ENCODE results near the gene CES2. TPM values are rescaled to one million over a fixed set of nuclear protein-coding genes. Genes with fewer than 3 reads are reported as not detected.

The CES2 gene
- total and polyA plus RNA-seq, 2 donors (not counting 1 experiment from before 2014, with no cell fraction given) = 23.5 to 47.8 TPM

DNA sequence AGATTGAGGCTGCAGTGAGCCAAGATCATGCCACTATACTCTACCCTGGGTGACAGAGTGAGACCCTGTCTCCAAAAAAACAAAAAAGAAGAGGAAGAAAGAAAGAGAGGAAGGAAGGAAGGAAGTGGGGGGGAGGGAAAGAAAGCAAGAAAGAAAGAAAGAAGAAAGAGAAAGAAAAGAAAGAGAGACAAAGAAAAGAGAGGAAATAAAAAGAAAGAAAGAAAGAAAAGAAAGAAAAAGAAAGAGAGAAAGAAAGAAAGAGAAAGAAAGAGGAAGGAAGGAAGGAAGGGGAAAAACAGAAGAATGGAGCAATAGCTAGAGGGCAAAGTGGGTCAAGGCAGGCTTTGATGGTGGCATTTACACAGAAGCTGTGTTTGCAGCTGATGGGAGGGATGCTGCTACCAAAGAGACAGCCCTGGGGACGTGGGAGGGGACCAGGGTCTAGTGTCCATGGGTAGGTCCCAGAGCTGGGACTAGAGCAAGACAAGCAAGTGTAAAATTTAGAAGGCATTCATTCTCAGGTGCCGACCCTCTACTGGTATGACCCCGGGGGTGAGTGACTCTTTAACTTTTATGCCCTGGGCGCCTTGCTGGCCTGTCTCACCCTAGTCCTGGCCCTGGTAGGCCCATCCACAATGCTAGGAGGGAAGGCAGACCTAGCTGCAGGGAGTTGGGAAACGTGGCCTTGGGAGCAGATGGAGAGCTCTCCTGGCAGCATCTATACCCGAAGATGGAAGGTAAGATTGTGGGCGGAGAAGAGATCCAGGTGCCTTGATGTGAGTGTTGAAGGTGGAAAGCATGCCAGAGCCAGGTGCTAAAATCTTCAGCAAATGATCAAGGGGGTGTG is 23.8 kb downstream of the CES2 start:
- no peak overlapping the region for H3K4me3 ChIP-seq (ENCODE audit: control extremely low read depth in 1 of 5, extremely low read depth in 1 of 5, insufficient read depth in 1 of 5, low read depth in 2 of 5, low read length in 4 of 5)
- H3K36me3 ChIP-seq (replicated peaks in 1 of 2; ENCODE audit: control extremely low read depth in 1 of 2, control insufficient read depth in 1 of 2, extremely low read depth in 1 of 2, insufficient read depth in 2 of 2, low read length in 1 of 2) = no peaks in the 10 kb centered on the region
- no peak overlapping the region for H3K9ac ChIP-seq (ENCODE audit: low read length)
- ATAC-seq (ENCODE audit: low read depth) (no peak), DNase-seq (no peak)
- WGBS (ENCODE audit: insufficient coverage) = 80% methylated on average over 6 of the region's 7 CpGs
- intact Hi-C loops (cut with micrococcal nuclease) = no loop called here
- no peak overlapping the region for H2AFZ ChIP-seq (ENCODE audit: insufficient read depth, low read depth, low read length, poor library complexity, severe bottlenecking)
- peaks cover 7 to 14% of the 10 kb centered on the region in 2 donors for H3K4me1 ChIP-seq (ENCODE audit: control insufficient read depth in 2 of 2, insufficient read depth in 2 of 2, low read length in 2 of 2)
- no peak overlapping the region for H3K4me3 Mint-ChIP-seq
- ChIA-PET POLR2A (no interaction called here), CTCF (interaction anchor here (0.6 to 1.7 kb wide), 7 partner anchors 12 to 226 kb away, joined by 3 to 7 read pairs (median 3); partner anchors contain the start of gene B3GNT9)
- no peak overlapping the region for H3K27ac Mint-ChIP-seq
- H3K27me3 Mint-ChIP-seq = peaks cover 20% of the 10 kb centered on the region
- H3K9me3 ChIP-seq (ENCODE audit: control extremely low read depth in 1 of 3, control insufficient read depth in 2 of 3, insufficient read depth in 1 of 3, low read length in 2 of 3) = peaks cover 0 to 3% (median 0%) of the 10 kb centered on the region in 3 donors
- H3K27me3 ChIP-seq (replicated peaks in 1 of 4; ENCODE audit: control extremely low read depth in 1 of 4, control insufficient read depth in 3 of 4, insufficient read depth in 4 of 4, low read length in 3 of 4) = no peaks in the 10 kb centered on the region
- no peaks in the 10 kb centered on the region for H3K9me3 Mint-ChIP-seq (ENCODE audit: insufficient read depth)
- H4K20me1 ChIP-seq (ENCODE audit: control insufficient read depth, insufficient read depth, low read length, poor library complexity, severe bottlenecking) = no peaks in the 10 kb centered on the region
- peaks cover 14% of the 10 kb centered on the region for H3K4me1 Mint-ChIP-seq
- no peaks in the 10 kb centered on the region for H3K79me2 ChIP-seq (ENCODE audit: control insufficient read depth, insufficient read depth, low read length)
- no peak overlapping the region for H3K27ac ChIP-seq (ENCODE audit: low read length in 2 of 2)
- TF ChIP-seq, protein P1, sequence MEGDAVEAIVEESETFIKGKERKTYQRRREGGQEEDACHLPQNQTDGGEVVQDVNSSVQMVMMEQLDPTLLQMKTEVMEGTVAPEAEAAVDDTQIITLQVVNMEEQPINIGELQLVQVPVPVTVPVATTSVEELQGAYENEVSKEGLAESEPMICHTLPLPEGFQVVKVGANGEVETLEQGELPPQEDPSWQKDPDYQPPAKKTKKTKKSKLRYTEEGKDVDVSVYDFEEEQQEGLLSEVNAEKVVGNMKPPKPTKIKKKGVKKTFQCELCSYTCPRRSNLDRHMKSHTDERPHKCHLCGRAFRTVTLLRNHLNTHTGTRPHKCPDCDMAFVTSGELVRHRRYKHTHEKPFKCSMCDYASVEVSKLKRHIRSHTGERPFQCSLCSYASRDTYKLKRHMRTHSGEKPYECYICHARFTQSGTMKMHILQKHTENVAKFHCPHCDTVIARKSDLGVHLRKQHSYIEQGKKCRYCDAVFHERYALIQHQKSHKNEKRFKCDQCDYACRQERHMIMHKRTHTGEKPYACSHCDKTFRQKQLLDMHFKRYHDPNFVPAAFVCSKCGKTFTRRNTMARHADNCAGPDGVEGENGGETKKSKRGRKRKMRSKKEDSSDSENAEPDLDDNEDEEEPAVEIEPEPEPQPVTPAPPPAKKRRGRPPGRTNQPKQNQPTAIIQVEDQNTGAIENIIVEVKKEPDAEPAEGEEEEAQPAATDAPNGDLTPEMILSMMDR (IDR thresholded peaks at IDR 0.05) = peak; percentile 19
- TF ChIP-seq EZH2 (IDR thresholded peaks at IDR 0.05; ENCODE audit: borderline replicate concordance, insufficient read depth, low read depth, low read length, poor library complexity, severe bottlenecking) = no peak
- no peak overlapping the region for H3K4me2 ChIP-seq (replicated peaks; ENCODE audit: low read depth, low read length, poor library complexity, severe bottlenecking)

DNA sequence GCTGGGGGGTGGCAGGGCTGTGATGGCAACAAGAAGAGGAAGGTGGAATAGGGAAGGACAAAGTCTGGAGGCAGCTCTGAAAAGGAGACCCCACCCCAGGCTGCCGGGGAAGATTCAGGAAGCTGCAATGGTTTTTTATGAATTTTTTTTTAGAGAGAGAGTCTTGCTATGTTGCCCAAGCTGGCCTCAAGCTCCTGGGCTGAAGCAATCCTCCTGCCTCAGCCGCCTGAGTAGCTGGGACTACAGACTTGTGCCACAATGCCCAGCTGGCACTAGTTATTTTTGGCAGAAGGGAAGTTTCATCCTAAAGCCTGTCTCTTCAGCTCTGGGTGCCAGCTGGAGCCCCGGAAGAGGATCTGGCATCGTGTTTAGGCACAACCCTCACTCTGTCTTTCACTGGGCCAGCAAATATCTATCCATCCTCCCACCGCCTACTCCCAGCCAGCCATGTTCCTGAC is 24.4 kb downstream of the CES2 start:
- DNase-seq (no peak), ATAC-seq (ENCODE audit: low read depth) (no peak)
- H3K27me3 Mint-ChIP-seq = peaks cover 18% of the 10 kb centered on the region
- no peak overlapping the region for H3K9ac ChIP-seq (ENCODE audit: low read length)
- H3K9me3 ChIP-seq (ENCODE audit: control extremely low read depth in 1 of 3, control insufficient read depth in 2 of 3, insufficient read depth in 1 of 3, low read length in 2 of 3) = peaks cover 0 to 3% (median 0%) of the 10 kb centered on the region in 3 donors
- H3K4me1 Mint-ChIP-seq = peaks cover 14% of the 10 kb centered on the region
- no peak for TF ChIP-seq EZH2 (IDR thresholded peaks at IDR 0.05; ENCODE audit: borderline replicate concordance, insufficient read depth, low read depth, low read length, poor library complexity, severe bottlenecking)
- TF ChIP-seq, protein P1 (IDR thresholded peaks at IDR 0.05) = no peak
- H3K27me3 ChIP-seq (replicated peaks in 1 of 4; ENCODE audit: control extremely low read depth in 1 of 4, control insufficient read depth in 3 of 4, insufficient read depth in 4 of 4, low read length in 3 of 4) = no peaks in the 10 kb centered on the region
- H2AFZ ChIP-seq (ENCODE audit: insufficient read depth, low read depth, low read length, poor library complexity, severe bottlenecking) = no peak overlapping the region
- ChIA-PET CTCF (interaction anchor here (0.8 to 1.7 kb wide), 4 partner anchors 13 to 196 kb away, joined by 3 to 7 read pairs (median 4); partner anchors contain the start of gene B3GNT9), POLR2A (no interaction called here)
- H3K36me3 ChIP-seq (replicated peaks in 1 of 2; ENCODE audit: control extremely low read depth in 1 of 2, control insufficient read depth in 1 of 2, extremely low read depth in 1 of 2, insufficient read depth in 2 of 2, low read length in 1 of 2) = no peaks in the 10 kb centered on the region
- no peaks in the 10 kb centered on the region for H4K20me1 ChIP-seq (ENCODE audit: control insufficient read depth, insufficient read depth, low read length, poor library complexity, severe bottlenecking)
- H3K4me3 Mint-ChIP-seq = no peak overlapping the region
- WGBS (ENCODE audit: insufficient coverage) = 78% methylated on average over 5 of the region's 5 CpGs
- H3K4me1 ChIP-seq (ENCODE audit: control insufficient read depth in 2 of 2, insufficient read depth in 2 of 2, low read length in 2 of 2) = peaks cover 7 to 14% of the 10 kb centered on the region in 2 donors
- H3K79me2 ChIP-seq (ENCODE audit: control insufficient read depth, insufficient read depth, low read length) = no peaks in the 10 kb centered on the region
- H3K9me3 Mint-ChIP-seq (ENCODE audit: insufficient read depth) = no peaks in the 10 kb centered on the region
- H3K4me2 ChIP-seq (replicated peaks; ENCODE audit: low read depth, low read length, poor library complexity, severe bottlenecking) = no peak overlapping the region
- intact Hi-C loops (cut with micrococcal nuclease) = no loop called here
- H3K27ac ChIP-seq (ENCODE audit: low read length in 2 of 2) = no peak overlapping the region
- H3K4me3 ChIP-seq (ENCODE audit: control extremely low read depth in 1 of 5, extremely low read depth in 1 of 5, insufficient read depth in 1 of 5, low read depth in 2 of 5, low read length in 4 of 5) = no peak overlapping the region
- H3K27ac Mint-ChIP-seq = no peak overlapping the region

All from B cell (primary cell).